Pancreas (tissue), 10 donors: ENCODE measurements around the gene MYL7. TPM values are rescaled to one million over a fixed set of nuclear protein-coding genes. Genes with fewer than 3 reads are reported as not detected.
A peak's percentile ranks its signal among the peaks of the same experiment; 100 is the strongest.

Source experiments
- ATAC-seq, 4 donors: fragments of 200-7000 bp; cut with Tn5 transposase; one replicate each; pipeline versions ENCODE4 v1.8.0 to v1.9.1; 2020; ENCODE audit warnings: mild to moderate bottlenecking in 4 of 4, moderate library complexity in 4 of 4
- DNase-seq, 6 donors: peaks; one replicate each; pipeline ENCODE4 v3.0.0-alpha.2; 2020
- FAIRE-seq: peaks from 2 replicates; lab custom pipeline; 2012; peaks lifted over from hg19 to GRCh38; lab: Jason Lieb, UNC
- H3K27ac ChIP-seq, 4 donors: fragments of 200-600 bp; sonication (generic); 1 replicate in 3 of 4; 2 replicates in 1 of 4; pipeline versions ENCODE4 v1.5.0 to v1.8.0; 2020
- H3K27me3 ChIP-seq, 4 donors: fragments of 200-600 bp; one replicate each; pipeline ENCODE4 v1.8.0; 2021
- H3K36me3 ChIP-seq, 3 donors: fragments of 200-600 bp; sonication (generic) in 1 of 3; one replicate each; pipeline versions ENCODE4 v1.5.0 to v1.8.0; 2020 to 2021
- H3K4me1 ChIP-seq, 3 donors: fragments of 200-600 bp; one replicate each; pipeline ENCODE4 v1.8.0; 2021
- H3K4me3 ChIP-seq, 4 donors: fragments of 200-600 bp; sonication (generic) in 2 of 4; one replicate each; pipeline versions ENCODE4 v1.5.0 to v1.8.0; 2020 to 2021
- H3K9me3 ChIP-seq, 4 donors: fragments of 200-600 bp; one replicate each; pipeline ENCODE4 v1.8.0; 2021
- WGBS, 2 donors: extraction: QIAGEN DNeasy Blood & Tissue Kit; methylation state at CpG; one replicate each; pipeline ENCODE4 v1.1.7; 2013; 5-methylcytosine and 5-hydroxymethylcytosine counted together
- intact Hi-C, 3 donors: fragments of 100-400 bp; cut with DNase I; formaldehyde crosslinking; loops; one replicate each; pipeline versions ENCODE4 v1.11.1 to v1.14.2; 2022
- polyA plus RNA-seq, 2 donors: library from polyadenylated mRNA; stranded (reverse); fragments of 200-250 nt; gene quantifications; one replicate each; pipeline ENCODE4 v1.2.3, GENCODE V29; 2013
- total RNA-seq, 6 donors: library from RNA; stranded (reverse); fragmentation: NEBNext Ultra II Directional in 4 of 6; extraction: Animal tissue kit (Norgen Biotek cat#: 25700) in 4 of 6; gene quantifications; one replicate each; pipeline versions ENCODE4 v1.2.1 to v1.2.4, GENCODE V29; 2021 to 2023
- TF ChIP-seq, protein P1 (sequence below), 4 donors: fragments of 200-600 bp; sonication (generic) in 3 of 4; IDR thresholded peaks; one replicate each; pipeline versions ENCODE4 v1.5.0 to v1.8.0; 2021; ENCODE audit warnings: antibody characterized with exemption in 4 of 4
- donor health status: healthy with polysubstance abuse.
- donor health status: DM: no; HTN: no; CAD: no; lungs with moderate emphysema.
- donor health status: DM: no; HTN: no; CAD: no.
- donor health status: control.
- donor health status: control.
- donor health status: Bipolar disorder and iron deficiency.
- donor health status: DM: yes; HTN: yes; CAD: no.
- donor health status: DM: no; HTN: no; CAD: no.
- donor health status: DM: no; HTN: no; CAD: no.
- donor health status: DM: yes; HTN: yes; CAD: no.

MYL7 gene
- total and polyA plus RNA-seq, 8 donors, result 0.94 to 2.3 (median 1.9) TPM; not detected in 5

DNA sequence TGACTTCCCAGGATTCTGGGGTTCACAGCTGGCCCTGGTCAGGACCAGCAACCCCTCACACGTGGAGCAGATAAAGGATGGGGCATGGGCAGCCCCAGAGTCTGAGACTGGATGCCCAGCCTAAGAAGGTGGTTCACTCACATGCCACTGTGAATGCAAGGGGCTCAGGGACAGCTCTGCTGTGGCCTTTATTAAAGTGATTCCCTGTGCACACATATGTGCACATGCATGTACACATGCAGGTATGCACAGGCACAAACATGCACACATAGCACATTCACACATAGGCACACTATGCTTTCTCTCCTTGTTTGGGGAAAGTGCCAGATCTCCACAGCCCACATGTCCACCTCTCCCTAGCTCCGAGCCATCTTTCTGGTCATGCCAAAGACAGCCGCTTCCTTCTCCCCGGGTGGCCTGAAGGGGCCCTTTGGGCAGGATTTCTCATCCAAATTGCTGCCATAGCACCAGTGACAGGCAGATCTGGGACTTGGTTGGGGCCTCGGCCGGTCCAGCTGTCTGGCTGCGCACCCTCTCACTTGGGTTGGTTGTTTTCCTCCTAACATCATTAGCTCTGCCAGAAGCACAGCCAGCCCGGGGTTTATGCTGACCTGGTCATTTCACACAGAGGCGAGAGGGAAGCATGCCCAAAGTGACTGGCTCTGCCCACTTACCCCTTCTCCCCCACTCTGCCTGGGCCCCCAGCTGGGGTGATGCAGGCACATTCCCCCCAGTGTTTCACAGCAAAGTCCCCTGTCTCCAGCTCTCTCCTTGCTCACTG, 46.7 kb upstream of the MYL7 start:
- WGBS, 2 donors, result 55 to 66% methylated on average over 9 of the region's 9 CpGs
- Histone ChIP-seq H3K4me1 (no peaks in the 10 kb centered on the region), H3K27ac (no peak overlapping the region), H3K4me3 (no peak overlapping the region), H3K27me3 (no peaks in the 10 kb centered on the region), H3K36me3 (no peaks in the 10 kb centered on the region), H3K9me3 (no peaks in the 10 kb centered on the region)
- FAIRE-seq, result no peak
- TF ChIP-seq, protein P1, sequence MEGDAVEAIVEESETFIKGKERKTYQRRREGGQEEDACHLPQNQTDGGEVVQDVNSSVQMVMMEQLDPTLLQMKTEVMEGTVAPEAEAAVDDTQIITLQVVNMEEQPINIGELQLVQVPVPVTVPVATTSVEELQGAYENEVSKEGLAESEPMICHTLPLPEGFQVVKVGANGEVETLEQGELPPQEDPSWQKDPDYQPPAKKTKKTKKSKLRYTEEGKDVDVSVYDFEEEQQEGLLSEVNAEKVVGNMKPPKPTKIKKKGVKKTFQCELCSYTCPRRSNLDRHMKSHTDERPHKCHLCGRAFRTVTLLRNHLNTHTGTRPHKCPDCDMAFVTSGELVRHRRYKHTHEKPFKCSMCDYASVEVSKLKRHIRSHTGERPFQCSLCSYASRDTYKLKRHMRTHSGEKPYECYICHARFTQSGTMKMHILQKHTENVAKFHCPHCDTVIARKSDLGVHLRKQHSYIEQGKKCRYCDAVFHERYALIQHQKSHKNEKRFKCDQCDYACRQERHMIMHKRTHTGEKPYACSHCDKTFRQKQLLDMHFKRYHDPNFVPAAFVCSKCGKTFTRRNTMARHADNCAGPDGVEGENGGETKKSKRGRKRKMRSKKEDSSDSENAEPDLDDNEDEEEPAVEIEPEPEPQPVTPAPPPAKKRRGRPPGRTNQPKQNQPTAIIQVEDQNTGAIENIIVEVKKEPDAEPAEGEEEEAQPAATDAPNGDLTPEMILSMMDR (IDR thresholded peaks at IDR 0.05), result no peak
- no peak for DNase-seq
- peak in 2 of 4 donors; percentile 27 to 39 for ATAC-seq
- intact Hi-C loops, result no loop called here

GRCh38 chr7:44186736-44187135, 45.6 kb upstream of the MYL7 start:
- intact Hi-C loops, result no loop called here
- WGBS, 2 donors, result 59 to 71% methylated on average over 5 of the region's 5 CpGs
- Histone ChIP-seq H3K27me3 (no peaks in the 10 kb centered on the region), H3K4me3 (no peak overlapping the region), H3K4me1 (no peaks in the 10 kb centered on the region), H3K9me3 (no peaks in the 10 kb centered on the region), H3K36me3 (no peaks in the 10 kb centered on the region), H3K27ac (no peak overlapping the region)
- DNase-seq, result no peak
- no peak for FAIRE-seq
- no peak for ATAC-seq
- TF ChIP-seq, protein P1 (IDR thresholded peaks at IDR 0.05), result no peak

- peak in 1 of 6 donors; percentile 60 for DNase-seq
- Histone ChIP-seq H3K27ac (no peak overlapping the region), H3K36me3 (no peaks in the 10 kb centered on the region), H3K27me3 (no peaks in the 10 kb centered on the region), H3K4me1 (no peaks in the 10 kb centered on the region), H3K9me3 (no peaks in the 10 kb centered on the region), H3K4me3 (no peak overlapping the region)
- ATAC-seq, result peak in 2 of 4 donors; percentile 7 to 25
- FAIRE-seq, result no peak
- 64 to 67% methylated on average over 5 of the region's 5 CpGs for WGBS, 2 donors
- TF ChIP-seq, protein P1 (IDR thresholded peaks at IDR 0.05), result no peak
- intact Hi-C loops, result no loop called here
Measured at GRCh38 chr7:44185729-44186128, 44.6 kb upstream of the MYL7 start.

DNA sequence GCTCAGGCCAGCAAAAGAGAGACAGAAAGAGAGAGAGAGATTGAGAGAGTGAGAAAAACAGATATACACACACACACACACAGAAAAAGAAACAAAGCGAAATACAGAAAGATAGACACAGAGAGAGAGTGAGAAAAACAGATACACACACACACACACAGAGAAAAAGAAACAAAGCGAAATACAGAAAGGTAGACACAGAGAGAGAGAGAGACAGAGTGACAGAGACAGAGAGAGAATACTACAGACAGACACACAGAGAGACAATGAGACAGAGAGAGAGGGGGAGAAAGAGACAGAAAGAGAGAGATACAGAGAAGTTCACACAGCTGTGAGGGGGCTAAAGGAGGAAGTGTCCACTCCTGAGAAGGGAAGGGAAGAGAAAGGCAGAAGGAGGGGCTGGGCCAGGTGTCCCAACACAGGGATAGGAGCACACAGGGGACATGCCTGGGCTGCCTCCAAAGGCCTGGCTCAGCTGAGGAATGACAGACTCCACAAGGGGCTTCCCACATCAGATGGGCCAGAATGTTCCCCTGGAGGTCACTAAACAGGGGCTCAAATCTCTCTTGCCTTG, 43.8 kb upstream of the MYL7 start:
- intact Hi-C loops, result no loop called here

More for the DNA sequence above, 43.8 kb upstream of the MYL7 start:
- Histone ChIP-seq H3K4me1 (no peaks in the 10 kb centered on the region), H3K27ac (no peak overlapping the region), H3K9me3 (no peaks in the 10 kb centered on the region), H3K27me3 (no peaks in the 10 kb centered on the region), H3K4me3 (no peak overlapping the region), H3K36me3 (no peaks in the 10 kb centered on the region)
- DNase-seq (no peak), FAIRE-seq (no peak), ATAC-seq (no peak)
- TF ChIP-seq, protein P1 (IDR thresholded peaks at IDR 0.05), result no peak
- WGBS, 2 donors, result 81 to 83% methylated on average over 2 of the region's 2 CpGs
